ENCODE results near the gene FKBP15. TPM values are rescaled to one million over a fixed set of nuclear protein-coding genes. Genes with fewer than 3 reads are reported as not detected.
"Not testable (repeated sequence)": the region's sequence is repeated elsewhere in the genome, so short reads cannot be mapped to it uniquely, and the experiment has no call there.

Gene FKBP15
- total RNA-seq, 1 donor from 2014 or later = 36.7 TPM

DNA sequence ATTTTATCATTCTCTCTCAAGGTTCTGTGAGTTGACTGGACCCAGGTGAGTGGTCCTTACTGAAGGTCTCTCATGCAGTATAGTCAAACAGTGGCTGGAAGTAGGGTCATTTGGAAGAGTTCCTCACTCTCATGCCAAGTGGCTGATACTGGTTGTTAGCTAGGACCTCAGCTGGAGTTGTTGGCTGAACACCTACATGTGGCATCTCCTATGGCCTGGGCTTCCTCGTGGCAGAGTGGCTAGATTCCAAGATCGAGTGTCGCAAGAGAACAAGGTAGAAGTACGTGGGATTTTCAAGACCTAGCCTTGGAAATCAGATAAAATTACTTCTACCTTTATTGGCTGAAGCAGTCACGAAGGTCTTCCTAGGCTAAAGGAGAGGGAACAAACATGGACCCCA, 62.6 kb downstream of the FKBP15 start:
- peaks cover 27% of the 10 kb centered on the region for H3K36me3 Mint-ChIP-seq (ENCODE audit: low read depth)
- intact Hi-C loops (cut with micrococcal nuclease) = loop anchor here (10.0 kb wide), 2 partner anchors 404 to 674 kb away; partner anchors contain the start of genes KIAA1958 and SNX30
- H3K27me3 Mint-ChIP-seq = no peaks in the 10 kb centered on the region
- H3K4me3 Mint-ChIP-seq = no peak overlapping the region
- H3K4me1 Mint-ChIP-seq = peaks cover 18% of the 10 kb centered on the region
- H3K9me3 Mint-ChIP-seq = no peaks in the 10 kb centered on the region
- H3K27ac Mint-ChIP-seq = peak overlapping the region; percentile 12
- no peak for DNase-seq

DNA sequence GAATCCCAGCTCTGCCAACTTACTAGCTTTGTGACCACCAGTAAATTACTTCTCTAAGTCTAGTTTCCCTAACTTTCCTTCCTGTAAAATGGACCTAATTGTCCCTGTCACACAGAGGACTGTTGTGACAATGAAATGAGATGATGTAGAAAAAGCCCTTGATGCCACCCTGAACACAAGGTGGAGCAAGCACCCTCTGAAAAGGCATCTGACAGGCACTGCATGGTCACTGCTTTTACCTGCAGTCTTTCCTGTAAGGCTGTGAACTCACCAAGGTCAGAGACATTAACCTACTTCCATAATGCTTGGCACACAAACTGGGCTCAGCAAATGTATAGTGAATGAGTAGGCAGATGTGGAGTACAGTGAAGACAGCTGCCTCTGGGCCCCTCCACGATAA, 64.2 kb downstream of the FKBP15 start:
- peaks cover 15% of the 10 kb centered on the region for H3K36me3 Mint-ChIP-seq (ENCODE audit: low read depth)
- peaks cover 26% of the 10 kb centered on the region for H3K4me1 Mint-ChIP-seq
- intact Hi-C loops (cut with micrococcal nuclease) = loop anchor here (10.0 kb wide), 2 partner anchors 402 to 672 kb away; partner anchors contain the start of genes KIAA1958 and SNX30
- peak overlapping the region; percentile 10 for H3K27ac Mint-ChIP-seq
- no peak for DNase-seq
- H3K9me3 Mint-ChIP-seq = no peaks in the 10 kb centered on the region
- H3K27me3 Mint-ChIP-seq = no peaks in the 10 kb centered on the region
- no peak overlapping the region for H3K4me3 Mint-ChIP-seq

DNA sequence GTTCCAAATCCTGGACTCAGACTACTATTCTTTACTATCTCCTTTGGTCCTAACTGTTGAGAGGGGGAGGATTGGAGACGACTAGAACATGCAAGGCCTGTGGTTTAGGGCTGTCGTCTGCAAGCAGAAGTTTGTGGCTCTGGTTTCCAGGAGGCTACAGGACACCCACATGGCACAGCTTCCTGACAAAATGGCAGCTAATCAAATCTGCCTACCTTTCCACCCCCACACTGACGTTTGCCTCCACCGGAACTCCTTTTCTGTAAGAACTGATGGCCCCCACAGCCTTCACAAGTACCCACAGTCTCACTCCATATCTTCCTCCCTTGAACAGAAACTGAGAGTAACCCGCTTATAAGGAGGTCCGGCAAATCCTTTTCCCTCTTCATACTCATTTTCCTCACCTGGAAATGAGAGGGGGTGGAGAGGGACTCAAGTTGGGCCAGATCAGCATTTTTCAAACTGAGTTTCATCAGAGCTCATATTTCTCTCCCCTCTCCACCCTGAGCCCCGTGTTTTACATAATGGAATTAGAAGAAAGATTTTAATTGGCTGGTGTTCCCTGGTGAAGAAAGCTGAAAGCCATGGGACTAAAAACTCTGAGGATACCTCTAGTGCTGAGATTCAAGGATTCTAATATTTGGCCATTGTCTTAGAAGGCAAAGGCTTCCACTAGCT, 65.0 kb downstream of the FKBP15 start:
- DNase-seq = peak; percentile 80

DNA sequence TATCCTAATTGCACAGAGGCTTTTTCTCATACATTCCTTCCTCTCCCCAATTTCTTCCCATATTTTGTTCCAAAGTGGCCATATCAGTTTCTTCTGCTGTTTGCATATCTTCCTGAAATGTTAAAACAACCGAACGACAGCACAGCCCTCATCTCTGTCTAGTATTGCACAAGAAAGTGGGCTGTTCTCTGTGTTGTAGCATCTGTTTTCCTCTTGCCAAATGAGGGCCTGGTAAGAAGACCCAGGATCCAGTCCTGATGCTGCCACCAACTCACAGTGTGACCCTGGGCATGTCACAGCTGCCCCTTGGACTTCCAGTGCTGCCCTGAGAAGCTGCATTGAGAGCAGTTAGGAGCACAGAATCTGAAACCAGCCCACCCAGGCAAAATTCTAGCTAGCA, 66.1 kb downstream of the FKBP15 start:
- peaks cover 32% of the 10 kb centered on the region for H3K4me1 Mint-ChIP-seq
- no peak overlapping the region for H3K4me3 Mint-ChIP-seq
- H3K9me3 Mint-ChIP-seq = no peaks in the 10 kb centered on the region
- intact Hi-C loops (cut with micrococcal nuclease) = loop anchor here (10.0 kb wide), 2 partner anchors 400 to 670 kb away; partner anchors contain the start of genes KIAA1958 and SNX30
- no peaks in the 10 kb centered on the region for H3K27me3 Mint-ChIP-seq
- H3K27ac Mint-ChIP-seq = peak overlapping the region; percentile 90
- H3K36me3 Mint-ChIP-seq (ENCODE audit: low read depth) = peaks cover 7% of the 10 kb centered on the region
- no peak for DNase-seq

More for the DNA sequence above, 65.0 kb downstream of the FKBP15 start:
- no peaks in the 10 kb centered on the region for H3K27me3 Mint-ChIP-seq
- intact Hi-C loops (cut with micrococcal nuclease) = loop anchor here (10.0 kb wide), 2 partner anchors 401 to 671 kb away; partner anchors contain the start of genes KIAA1958 and SNX30
- H3K4me1 Mint-ChIP-seq = peaks cover 30% of the 10 kb centered on the region
- H3K9me3 Mint-ChIP-seq = no peaks in the 10 kb centered on the region
- H3K27ac Mint-ChIP-seq = peak overlapping the region; percentile 90
- peaks cover 12% of the 10 kb centered on the region for H3K36me3 Mint-ChIP-seq (ENCODE audit: low read depth)
- peak overlapping the region; percentile 50 for H3K4me3 Mint-ChIP-seq

DNA sequence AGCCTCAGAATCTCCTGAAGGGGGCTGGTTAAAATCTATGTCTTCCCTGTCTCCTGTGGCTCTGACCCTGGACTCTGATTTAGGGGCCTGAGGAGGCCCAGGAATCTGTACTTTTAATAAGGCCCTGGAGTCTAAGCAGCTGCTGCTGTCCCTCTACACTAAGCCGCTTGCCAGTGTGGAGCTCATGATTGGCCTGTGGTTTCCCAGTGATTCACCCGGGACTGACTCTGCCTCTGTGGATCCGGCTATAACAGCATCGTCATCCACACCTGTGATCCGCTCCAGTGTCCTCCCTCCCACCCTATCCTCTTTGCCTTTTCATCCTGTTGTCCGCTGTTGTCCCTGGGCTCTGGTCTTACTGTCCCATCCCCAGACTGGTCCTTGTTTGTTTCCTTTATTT, 66.6 kb downstream of the FKBP15 start:
- peaks cover 7% of the 10 kb centered on the region for H3K36me3 Mint-ChIP-seq (ENCODE audit: low read depth)
- H3K9me3 Mint-ChIP-seq = no peaks in the 10 kb centered on the region
- intact Hi-C loops (cut with micrococcal nuclease) = loop anchor here (10.0 kb wide), 2 partner anchors 400 to 670 kb away; partner anchors contain the start of genes KIAA1958 and SNX30
- H3K4me3 Mint-ChIP-seq = no peak overlapping the region
- H3K27me3 Mint-ChIP-seq = no peaks in the 10 kb centered on the region
- peaks cover 32% of the 10 kb centered on the region for H3K4me1 Mint-ChIP-seq
- no peak for DNase-seq
- H3K27ac Mint-ChIP-seq = no peak overlapping the region

DNA sequence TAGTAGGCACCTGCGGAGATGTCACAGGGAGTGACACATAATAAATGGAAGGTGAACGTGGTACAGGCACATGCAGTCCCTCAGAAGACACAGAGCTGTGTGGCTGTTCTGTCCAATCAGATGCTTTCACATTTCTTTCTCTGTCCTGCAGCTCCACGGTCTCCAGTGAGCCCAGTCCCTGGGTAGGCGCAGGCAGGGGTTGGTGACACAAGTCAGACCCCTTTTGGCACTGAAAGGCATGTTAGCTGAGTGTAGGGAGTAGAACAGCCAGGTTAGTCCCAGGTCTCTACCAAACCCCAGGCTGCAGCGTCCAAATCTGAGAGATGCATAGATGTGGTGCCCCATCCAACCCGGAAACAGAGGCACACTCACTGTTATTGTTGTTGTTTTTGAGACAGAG, 67.5 kb downstream of the FKBP15 start:
- H3K4me1 Mint-ChIP-seq = peaks cover 32% of the 10 kb centered on the region
- H3K27ac Mint-ChIP-seq = no peak overlapping the region
- no peak overlapping the region for H3K4me3 Mint-ChIP-seq
- intact Hi-C loops (cut with micrococcal nuclease) = loop anchor here (10.0 kb wide), 2 partner anchors 399 to 669 kb away; partner anchors contain the start of genes KIAA1958 and SNX30
- no peaks in the 10 kb centered on the region for H3K27me3 Mint-ChIP-seq
- no peak for DNase-seq
- peaks cover 3% of the 10 kb centered on the region for H3K36me3 Mint-ChIP-seq (ENCODE audit: low read depth)
- no peaks in the 10 kb centered on the region for H3K9me3 Mint-ChIP-seq

DNA sequence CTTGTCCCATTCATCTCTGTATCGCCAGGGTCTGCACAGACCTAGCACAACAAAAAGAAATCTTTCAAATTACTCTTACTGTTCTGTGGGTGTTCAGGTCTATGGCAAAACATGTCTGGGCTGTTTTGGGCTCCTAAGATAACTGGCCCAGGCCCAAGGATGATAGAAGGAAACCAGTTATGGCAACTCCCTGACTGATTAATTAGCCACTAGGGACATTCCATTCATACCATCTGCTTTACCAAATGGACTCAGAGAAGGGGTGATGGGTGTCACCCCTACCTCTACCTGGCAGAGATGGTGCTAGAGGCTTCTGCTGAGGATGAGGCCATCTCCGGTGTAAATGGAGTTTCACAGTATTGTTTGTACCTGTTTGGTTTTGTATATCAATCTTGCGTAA, 68.4 kb downstream of the FKBP15 start:
- intact Hi-C loops (cut with micrococcal nuclease) = loop anchor here (1.0 to 10.0 kb wide), 3 partner anchors 67 to 668 kb away; partner anchors contain the start of genes KIAA1958 and SNX30
- Mint-ChIP-seq H3K27ac (no peak overlapping the region), H3K4me3 (peak overlapping the region; percentile 84), H3K9me3 (no peaks in the 10 kb centered on the region), H3K27me3 (no peaks in the 10 kb centered on the region), H3K36me3 (ENCODE audit: low read depth) (no peaks in the 10 kb centered on the region), H3K4me1 (peaks cover 32% of the 10 kb centered on the region)
- DNase-seq = no peak

DNA sequence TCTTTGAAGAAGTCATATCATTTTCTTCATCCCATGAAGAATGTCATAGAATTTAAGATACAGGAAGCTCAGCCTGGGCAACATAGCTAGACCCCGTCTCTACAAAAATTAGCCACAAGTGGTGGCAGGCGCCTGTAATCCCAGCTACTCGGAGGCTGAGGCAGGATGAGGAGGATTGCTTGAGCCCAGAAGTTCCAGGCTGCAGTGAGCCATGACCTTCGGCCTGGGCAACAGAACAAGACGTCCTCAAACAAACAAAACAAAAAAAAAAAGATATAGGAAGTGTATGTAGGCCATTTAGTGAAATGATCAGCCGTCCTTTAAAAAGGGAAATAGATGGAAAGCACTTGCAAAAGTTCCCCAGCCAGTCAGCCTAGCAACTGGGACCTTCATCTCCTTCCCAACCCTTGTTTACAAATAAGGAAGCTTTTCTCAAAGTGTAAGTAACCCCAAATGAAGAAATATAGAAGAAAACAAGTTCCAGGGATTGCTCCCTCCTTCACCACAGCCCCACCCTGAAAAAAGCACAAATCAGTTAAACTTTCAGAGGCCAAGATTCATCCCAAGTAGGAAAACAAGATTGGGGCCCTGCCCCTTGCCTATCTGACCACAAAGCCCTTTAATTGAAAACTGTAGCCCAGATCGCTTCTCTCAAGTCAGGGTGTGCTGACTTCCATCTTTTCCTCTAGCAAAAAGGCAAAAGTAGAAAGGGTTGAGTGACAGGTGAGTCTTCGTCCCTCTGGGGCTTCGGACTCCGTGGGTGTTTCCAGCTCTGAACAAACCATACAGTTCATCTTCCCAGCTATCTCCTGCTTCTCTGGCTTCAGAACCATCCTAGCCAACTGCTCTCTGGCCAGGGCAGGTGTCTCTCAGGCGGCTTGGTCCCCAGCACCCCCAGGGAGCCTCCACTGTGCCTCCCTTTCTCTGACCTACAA, 69.1 kb downstream of the FKBP15 start:
- intact Hi-C loops (cut with micrococcal nuclease) = loop anchor here (1.0 to 10.0 kb wide), 6 partner anchors 67 to 667 kb away; partner anchors contain the start of genes ALAD, C9orf43, CDC26 and KIAA1958
- peak overlapping the region; percentile 84 for H3K4me3 Mint-ChIP-seq
- no peak overlapping the region for H3K27ac Mint-ChIP-seq
- H3K4me1 Mint-ChIP-seq = peaks cover 32% of the 10 kb centered on the region
- no peaks in the 10 kb centered on the region for H3K36me3 Mint-ChIP-seq (ENCODE audit: low read depth)
- no peaks in the 10 kb centered on the region for H3K27me3 Mint-ChIP-seq
- no peak for DNase-seq
- no peaks in the 10 kb centered on the region for H3K9me3 Mint-ChIP-seq

DNA sequence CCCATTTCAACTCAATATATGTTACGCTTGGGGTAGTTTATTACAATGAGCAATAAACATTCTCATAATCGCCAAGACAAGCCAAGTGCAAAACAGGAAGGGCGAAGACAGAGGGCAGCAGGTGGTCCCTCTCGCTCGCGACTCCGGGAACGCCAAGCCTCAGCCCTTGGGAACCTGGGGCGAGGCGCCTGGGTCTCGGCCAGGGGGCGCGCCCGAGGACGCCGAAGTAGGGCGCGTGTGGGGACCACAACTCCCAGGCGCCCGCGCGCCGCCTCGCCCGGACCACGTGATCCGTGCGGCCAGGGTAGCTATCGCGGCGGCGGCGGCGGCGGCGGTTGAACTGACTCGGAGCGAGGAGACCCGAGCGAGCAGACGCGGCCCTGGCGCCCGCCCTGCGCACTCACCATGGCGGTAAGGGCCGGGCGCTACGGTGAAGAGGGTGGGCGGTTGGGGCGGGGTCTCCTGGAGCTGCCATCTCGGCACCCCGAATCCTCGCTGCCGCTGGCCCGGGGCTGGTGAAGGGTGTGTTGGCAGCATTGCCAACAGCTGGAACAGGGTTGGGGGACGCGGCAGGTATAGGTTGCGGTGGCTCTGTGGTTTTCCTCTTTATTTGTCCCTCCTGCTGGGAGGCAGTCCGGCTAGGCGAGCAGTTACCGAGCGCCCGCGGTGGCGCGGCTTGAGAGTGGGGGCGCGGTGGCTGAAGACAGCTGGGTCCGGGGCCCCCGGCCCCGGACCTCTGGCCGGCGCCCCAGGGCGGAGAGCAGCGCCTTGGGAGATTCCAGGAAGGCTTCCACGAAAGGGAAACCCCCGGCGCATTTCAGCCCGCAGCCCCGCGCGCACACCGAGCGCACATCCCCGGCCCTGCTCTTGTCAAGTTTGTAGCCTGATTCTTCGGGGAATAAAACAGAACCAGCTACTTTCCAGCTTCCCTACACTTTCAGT, 70.1 kb downstream of the FKBP15 start, which contains the start of gene SLC31A2:
Gene SLC31A2 (plus strand): TSS at position 338 of the 942 bp plus-strand sequence. CDS start 68 bp downstream, at position 406.
- peak within 1 kb of the TSS; percentile 80 for H3K27ac Mint-ChIP-seq
- no peaks in the 10 kb centered on the region for H3K9me3 Mint-ChIP-seq
- intact Hi-C loops (cut with micrococcal nuclease) = loop anchor here (1.0 to 10.0 kb wide), 5 partner anchors 124 to 666 kb away; partner anchors contain the start of genes ALAD, C9orf43, CDC26 and KIAA1958
- H3K27me3 Mint-ChIP-seq = peaks cover 2% of the 10 kb centered on the region
- peaks cover 28% of the 10 kb centered on the region for H3K4me1 Mint-ChIP-seq
- peak within 1 kb of the TSS; percentile 84 for H3K4me3 Mint-ChIP-seq
- peak; percentile 97 for DNase-seq
- H3K36me3 Mint-ChIP-seq (ENCODE audit: low read depth) = no peaks in the 10 kb centered on the region

DNA sequence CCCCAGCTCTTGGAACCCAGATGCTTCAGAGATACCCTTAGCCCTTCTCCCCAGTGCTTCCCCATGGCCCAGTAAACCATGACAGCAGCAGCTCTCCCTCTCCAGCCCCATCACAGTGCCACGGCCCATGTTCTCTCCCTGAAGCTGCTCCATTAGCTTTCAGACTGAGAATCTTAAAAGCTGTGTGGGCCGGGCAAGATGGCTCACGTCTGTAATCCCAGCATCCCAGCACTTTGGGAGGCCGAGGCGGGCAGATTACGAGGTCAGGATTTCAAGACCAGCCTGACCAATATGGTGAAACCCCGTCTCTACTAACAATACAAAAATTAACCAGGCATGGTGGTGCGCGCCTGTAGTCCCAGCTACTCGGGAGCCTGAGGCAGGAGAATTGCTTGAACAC, 71.5 kb downstream of the FKBP15 start:
- H3K9me3 Mint-ChIP-seq; H3K4me3 Mint-ChIP-seq; DNase-seq; H3K27ac Mint-ChIP-seq; intact Hi-C loops (cut with micrococcal nuclease); H3K36me3 Mint-ChIP-seq (ENCODE audit: low read depth): not testable (repeated sequence)
- Mint-ChIP-seq H3K4me1 (peaks cover 14% of the 10 kb centered on the region), H3K27me3 (peaks cover 15% of the 10 kb centered on the region)

DNA sequence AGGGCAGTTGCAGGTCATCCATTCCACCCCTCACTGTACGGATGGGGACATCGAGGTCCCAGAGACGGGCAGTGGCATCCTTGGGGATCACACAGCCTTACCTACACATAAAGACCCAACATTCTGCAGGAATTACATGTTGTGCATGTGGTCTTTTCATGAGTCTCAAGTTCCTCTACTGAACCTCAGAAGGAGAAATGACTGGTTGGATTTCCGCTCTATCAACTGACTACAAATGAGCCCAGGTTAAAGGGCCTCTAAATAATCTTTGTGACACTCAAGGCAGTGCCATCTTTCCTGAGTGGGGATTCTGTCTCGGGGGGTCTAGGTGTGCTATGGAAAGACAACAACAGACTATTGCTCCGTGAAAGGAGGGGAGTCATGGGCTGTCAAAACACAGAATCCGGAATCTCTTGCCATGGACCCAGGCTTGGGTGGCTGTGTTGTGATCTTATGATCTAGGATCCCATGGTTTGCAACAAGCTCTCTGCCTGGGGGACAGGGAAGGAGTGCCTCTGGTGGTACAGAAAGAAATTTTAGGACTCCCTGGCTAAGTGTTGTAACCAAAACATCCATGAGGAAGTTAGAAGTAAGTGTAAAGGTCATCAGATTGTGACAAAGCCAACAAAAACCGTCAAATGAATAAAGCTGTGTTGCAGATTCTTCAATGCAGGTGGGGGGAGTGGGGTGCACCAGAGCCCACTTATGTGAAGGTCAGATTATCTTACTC, 72.1 kb downstream of the FKBP15 start:
- no peak overlapping the region for H3K27ac Mint-ChIP-seq
- H3K36me3 Mint-ChIP-seq (ENCODE audit: low read depth) = no peaks in the 10 kb centered on the region
- H3K4me1 Mint-ChIP-seq = peaks cover 14% of the 10 kb centered on the region
- intact Hi-C loops (cut with micrococcal nuclease) = no loop called here
- H3K4me3 Mint-ChIP-seq = no peak overlapping the region
- no peaks in the 10 kb centered on the region for H3K9me3 Mint-ChIP-seq
- peaks cover 18% of the 10 kb centered on the region for H3K27me3 Mint-ChIP-seq
- DNase-seq = no peak

DNA sequence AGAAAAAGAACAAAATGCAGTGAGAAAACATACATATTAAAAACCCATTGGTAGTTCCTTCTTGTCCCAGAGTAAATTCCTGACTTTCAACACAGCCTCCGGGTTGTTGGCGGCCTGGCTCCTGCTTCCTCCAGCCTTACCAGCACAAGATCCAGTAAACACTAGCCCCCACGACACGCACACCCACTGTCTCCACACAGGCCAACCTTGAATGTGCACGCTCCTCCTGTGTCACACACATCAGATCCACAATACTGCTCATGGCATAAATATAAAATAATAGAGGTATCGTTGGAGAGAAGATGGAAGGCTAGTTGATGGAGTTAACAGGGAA, 72.7 kb downstream of the FKBP15 start:
- H3K27ac Mint-ChIP-seq = no peak overlapping the region
- peaks cover 14% of the 10 kb centered on the region for H3K4me1 Mint-ChIP-seq
- no peaks in the 10 kb centered on the region for H3K36me3 Mint-ChIP-seq (ENCODE audit: low read depth)
- H3K4me3 Mint-ChIP-seq = no peak overlapping the region
- no peaks in the 10 kb centered on the region for H3K9me3 Mint-ChIP-seq
- peaks cover 18% of the 10 kb centered on the region for H3K27me3 Mint-ChIP-seq
- DNase-seq = no peak
- intact Hi-C loops (cut with micrococcal nuclease) = no loop called here
